WERI-Rb-1 (cell line): Measurements from ENCODE around the gene C10orf95.

Experiments used
- DNase-seq: peaks from one replicate; pipeline ENCODE4 v3.0.0-alpha.2; 2020
- H3K27ac ChIP-seq: fragments of 250-450 bp; sonication (Bioruptor Pico); 2 replicates; pipeline ENCODE4 v1.5.1; 2020; ENCODE audit warnings: mild to moderate bottlenecking, moderate library complexity
- H3K27me3 ChIP-seq: fragments of 250-450 bp; sonication (Bioruptor Pico); 2 replicates; pipeline ENCODE4 v1.5.1; 2021; ENCODE audit warnings: mild to moderate bottlenecking, low read depth, moderate library complexity; ENCODE audit not compliant: insufficient read depth, severe bottlenecking
- H3K36me3 ChIP-seq: fragments of 250-450 bp; sonication (Bioruptor Pico); 2 replicates; pipeline ENCODE4 v1.5.1; 2020; ENCODE audit warnings: mild to moderate bottlenecking, moderate library complexity
- H3K4me3 ChIP-seq: 2 replicates; pipeline ENCODE4 v1.5.1; 2011; ENCODE audit warnings: low read depth, mild to moderate bottlenecking, control low read depth, low read length
- H3K9me3 ChIP-seq: fragments of 250-450 bp; sonication (Bioruptor Pico); 2 replicates; pipeline ENCODE4 v1.5.1; 2021; ENCODE audit warnings: mild to moderate bottlenecking, moderate library complexity; ENCODE audit not compliant: severe bottlenecking
- CTCF ChIP-seq: IDR thresholded peaks from 2 replicates; pipeline ENCODE4 v1.5.1; 2011; ENCODE audit warnings: low read depth, mild to moderate bottlenecking, control low read depth, inconsistent platforms, low read length

Gene C10orf95

GRCh38 chr10:102426803-102427287 is 24.5 kb downstream of the C10orf95 start:
- Histone ChIP-seq H3K27ac (no peak overlapping the region), H3K9me3 (no peaks in the 10 kb centered on the region), H3K4me3 (no peak overlapping the region), H3K36me3 (peaks cover 35% of the 10 kb centered on the region), H3K27me3 (no peaks in the 10 kb centered on the region)
- DNase-seq, result no peak
- no peak for TF ChIP-seq CTCF

- no peak for TF ChIP-seq CTCF
- H3K27ac ChIP-seq, result no peak overlapping the region; the same call in 1 of the 2 replicates
- no peak overlapping the region for H3K4me3 ChIP-seq
- no peaks in the 10 kb centered on the region for H3K9me3 ChIP-seq
- DNase-seq, result no peak
- H3K36me3 ChIP-seq, result peaks cover 36% of the 10 kb centered on the region
- H3K27me3 ChIP-seq, result no peaks in the 10 kb centered on the region
These were observed 25.9 kb downstream of the C10orf95 start for GRCh38 chr10:102425444-102425843.

- H3K9me3 ChIP-seq, result no peaks in the 10 kb centered on the region
- no peaks in the 10 kb centered on the region for H3K27me3 ChIP-seq
- no peak for DNase-seq
- no peak overlapping the region for H3K4me3 ChIP-seq
- peak overlapping the region; percentile 5 for H3K27ac ChIP-seq
- peaks cover 36% of the 10 kb centered on the region for H3K36me3 ChIP-seq
- TF ChIP-seq CTCF, result no peak
These were observed 26.4 kb downstream of the C10orf95 start for GRCh38 chr10:102424916-102425315.

- DNase-seq, result no peak
- no peak overlapping the region for H3K4me3 ChIP-seq
- no peak for TF ChIP-seq CTCF
- H3K27me3 ChIP-seq, result no peaks in the 10 kb centered on the region
- peaks cover 36% of the 10 kb centered on the region for H3K36me3 ChIP-seq
- no peak overlapping the region for H3K27ac ChIP-seq
- H3K9me3 ChIP-seq, result no peaks in the 10 kb centered on the region
These were observed 27.2 kb downstream of the C10orf95 start for GRCh38 chr10:102424145-102424544.

GRCh38 chr10:102423372-102423968 is 27.9 kb downstream of the C10orf95 start:
- Histone ChIP-seq H3K27me3 (no peaks in the 10 kb centered on the region), H3K36me3 (peaks cover 37% of the 10 kb centered on the region), H3K27ac (peak overlapping the region; percentile 47; the same call in 1 of the 2 replicates), H3K4me3 (no peak overlapping the region), H3K9me3 (no peaks in the 10 kb centered on the region)
- TF ChIP-seq CTCF, result no peak
- DNase-seq, result no peak

GRCh38 chr10:102422545-102423129 is 28.7 kb downstream of the C10orf95 start:
- peak; percentile 85 for DNase-seq
- Histone ChIP-seq H3K36me3 (peaks cover 39% of the 10 kb centered on the region), H3K27ac (peak overlapping the region; percentile 47), H3K4me3 (no peak overlapping the region), H3K9me3 (no peaks in the 10 kb centered on the region), H3K27me3 (no peaks in the 10 kb centered on the region)
- TF ChIP-seq CTCF, result peak; percentile 95
